ENCODE results near the gene PLXNA3. TPM values are rescaled to one million over a fixed set of nuclear protein-coding genes. Genes with fewer than 3 reads are reported as not detected.

The PLXNA3 gene
- total RNA-seq, 1 experiment from 2014 or later, result 89.3 TPM

GRCh38 chrX:154487518-154488290 is 29.6 kb downstream of the PLXNA3 start (continued):
- TF ChIP-seq TCF7L2 (IDR thresholded peaks at IDR 0.05; ENCODE audit: borderline replicate concordance, extremely low read depth, insufficient read depth, insufficient read length) (no peak), RAD21 (IDR thresholded peaks at IDR 0.05; ENCODE audit: low read depth) (no peak), JUND (IDR thresholded peaks at IDR 0.05) (no peak), MAX (IDR thresholded peaks at IDR 0.05) (no peak)

GRCh38 chrX:154488336-154489075 is 30.4 kb downstream of the PLXNA3 start:
- Histone ChIP-seq H3K27me3 (ENCODE audit: insufficient read depth, low read length) (no peaks in the 10 kb centered on the region), H3K9ac (ENCODE audit: low read length) (no peak overlapping the region), H3K27ac (ENCODE audit: low read depth, low read length) (no peak overlapping the region), H3K4me2 (ENCODE audit: low read length) (no peak overlapping the region), H4K20me1 (ENCODE audit: insufficient read depth) (no peaks in the 10 kb centered on the region), H3K9me3 (ENCODE audit: control insufficient read depth in 1 of 2, insufficient read depth in 1 of 2, low read depth in 1 of 2, low read length in 2 of 2) (no peaks in the 10 kb centered on the region), H2AFZ (ENCODE audit: low read depth, low read length, poor library complexity, severe bottlenecking) (no peak overlapping the region), H3K79me2 (ENCODE audit: insufficient read depth, low read length) (peaks cover 15% of the 10 kb centered on the region), H3K36me3 (ENCODE audit: control insufficient read depth in 1 of 2, insufficient read depth in 2 of 2, low read length in 2 of 2) (peaks cover 0 to 10% of the 10 kb centered on the region in 2 experiments; a peak in 1 of 4 replicates), H3K9me2 (ENCODE audit: insufficient read depth) (no peaks in the 10 kb centered on the region), H3K4me1 (ENCODE audit: control insufficient read depth in 1 of 2, insufficient read depth in 2 of 2, low read length in 2 of 2) (peaks cover 7 to 36% of the 10 kb centered on the region in 2 experiments; a peak in 3 of 4 replicates), H3K4me3 (replicated peaks in 1 of 2; ENCODE audit: low read depth in 1 of 2, low read length in 2 of 2) (no peak overlapping the region)
- CTCF ChIA-PET, result no interaction called here
- ATAC-seq (no peak), DNase-seq (ENCODE audit: low read depth, low spot score) (no peak)
- TF ChIP-seq EGR1 (IDR thresholded peaks at IDR 0.05; ENCODE audit: low read depth) (no peak), CEBPB (IDR thresholded peaks at IDR 0.05; ENCODE audit: low read depth) (no peak), YY1 (IDR thresholded peaks at IDR 0.05; ENCODE audit: extremely low read depth, insufficient replicate concordance, low read depth, low read length) (no peak), TCF7L2 (IDR thresholded peaks at IDR 0.05; ENCODE audit: borderline replicate concordance, extremely low read depth, insufficient read depth, insufficient read length) (no peak), EZH2 (IDR thresholded peaks at IDR 0.05) (no peak)
- RAD21 ChIA-PET (ENCODE audit: low non-redundant PET in 1 of 2, low total read pairs in 2 of 2, uncharacterized antibody in 2 of 2, unreplicated experiment in 2 of 2), result no interaction called here
- no TSS peak for BruUV-seq (replicated peaks)
- intact Hi-C loops (cut with micrococcal nuclease), result no loop called here
- POLR2A ChIA-PET, result no interaction called here
